OCI-LY3 (cell line): ENCODE data around the gene FBH1.
A peak's percentile ranks its signal among the peaks of the same experiment; 100 is the strongest.

Experiments used
- H2AFZ ChIP-seq: fragments of 200-600, 300-600 bp; shearing (Covaris generic); 2 replicates; pipeline ENCODE4 v1.6.0; 2014; ENCODE audit warnings: antibody characterized with exemption, low read depth, low read length
- H3K27ac ChIP-seq: fragments of 200-600, 300-600 bp; sonication (generic); 2 replicates; pipeline ENCODE4 v1.5.1; 2014; ENCODE audit warnings: mild to moderate bottlenecking, low read length, moderate library complexity, mixed read lengths
- H3K27me3 ChIP-seq: fragments of 200-600, 300-600 bp; sonication (generic); 2 replicates; pipeline ENCODE4 v1.6.1; 2014; ENCODE audit warnings: low read depth, low read length, mixed read lengths
- H3K36me3 ChIP-seq: fragments of 200-600, 300-600 bp; sonication (generic); replicated peaks from 2 replicates; pipeline ENCODE3; 2014; ENCODE audit warnings: low read depth, low read length, mixed read lengths
- H3K4me1 ChIP-seq: fragments of 300-600, 200-600 bp; sonication (generic); 2 replicates; pipeline ENCODE4 v1.6.1; 2014; ENCODE audit warnings: low read length, mixed read lengths
- H3K4me2 ChIP-seq: fragments of 200-600, 300-600 bp; sonication (generic); 2 replicates; pipeline ENCODE4 v1.6.1; 2014; ENCODE audit warnings: low read length, mixed read lengths
- H3K4me3 ChIP-seq: fragments of 300-600, 200-600 bp; sonication (generic); 2 replicates; pipeline ENCODE4 v1.5.1; 2014; ENCODE audit warnings: antibody characterized with exemption, mild to moderate bottlenecking, low read length, moderate library complexity
- H3K79me2 ChIP-seq: fragments of 300-600, 200-600 bp; shearing (Covaris generic); 2 replicates; pipeline ENCODE4 v1.6.1; 2014; ENCODE audit warnings: mild to moderate bottlenecking, low read length, mixed read lengths
- H3K9ac ChIP-seq: fragments of 300-600, 200-600 bp; shearing (Covaris generic); 2 replicates; pipeline ENCODE4 v1.6.0; 2014; ENCODE audit warnings: mild to moderate bottlenecking, low read length, moderate library complexity
- H3K9me3 ChIP-seq: fragments of 200-600, 300-600 bp; shearing (Covaris generic); 2 replicates; pipeline ENCODE4 v1.6.1; 2014; ENCODE audit warnings: low read length, mixed read lengths; ENCODE audit not compliant: insufficient read depth
- H4K20me1 ChIP-seq: fragments of 200-600, 300-600 bp; sonication (generic); 2 replicates; pipeline ENCODE4 v1.6.1; 2016; ENCODE audit warnings: low read length, mixed read lengths; ENCODE audit not compliant: insufficient read depth
- EZH2phosphoT487 ChIP-seq: fragments of 200-600 bp; shearing (Covaris generic); IDR thresholded peaks from 2 replicates; pipeline ENCODE4 v1.6.1; 2018; ENCODE audit warnings: antibody characterized with exemption, mixed run types, low read depth
- TF ChIP-seq, protein P1 (sequence below): fragments of 200-600, 300-600 bp; sonication (generic); IDR thresholded peaks from 2 replicates; pipeline ENCODE4 v1.5.1; 2014; ENCODE audit warnings: antibody characterized with exemption, low read length, low read depth

Gene FBH1

DNA sequence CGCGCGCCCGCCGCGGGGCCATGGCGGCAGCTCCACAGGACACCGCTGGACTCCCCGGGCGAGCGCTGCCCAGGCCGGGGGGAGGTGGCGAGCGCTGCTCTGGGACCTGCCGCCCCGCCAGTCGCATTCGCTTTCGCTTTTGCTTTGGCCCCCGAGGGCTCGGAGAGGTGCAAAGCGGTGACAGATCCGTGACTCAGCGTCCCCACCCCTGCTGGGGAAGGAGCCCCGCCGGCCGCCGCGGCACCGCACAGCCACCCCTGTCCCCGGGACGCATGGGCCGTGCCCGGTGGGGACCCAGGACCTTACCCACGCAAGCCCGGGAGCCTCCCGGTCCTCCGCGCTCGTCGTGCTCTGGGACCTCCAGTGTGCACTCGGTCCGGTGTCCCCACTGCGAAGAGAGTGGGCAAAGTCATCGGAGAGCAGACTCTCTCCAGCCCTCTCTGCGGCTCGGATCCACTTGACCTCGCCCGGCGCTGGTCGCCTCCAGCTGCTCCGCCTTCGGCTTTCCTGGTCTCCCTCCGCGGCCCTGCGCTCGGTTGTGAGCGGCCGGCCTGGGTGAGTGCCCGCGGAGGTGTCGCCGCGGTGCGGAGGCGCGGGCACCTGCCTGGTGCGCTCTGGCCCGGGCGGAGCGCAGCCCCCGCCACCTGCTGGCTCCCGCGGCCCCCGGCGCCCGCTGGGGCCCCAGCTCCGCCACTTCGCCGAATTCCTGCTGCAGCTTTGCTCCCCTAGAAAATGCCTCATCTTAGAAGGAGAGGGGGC lies 87.6 kb downstream of the FBH1 start, which contains the start of gene IL15RA:
TSS of gene IL15RA (minus strand) at position 73 of the 759 bp plus-strand sequence. CDS start at position 22, 51 bp downstream.
- peak within 1 kb of the TSS; percentile 82 for H3K9ac ChIP-seq

DNA sequence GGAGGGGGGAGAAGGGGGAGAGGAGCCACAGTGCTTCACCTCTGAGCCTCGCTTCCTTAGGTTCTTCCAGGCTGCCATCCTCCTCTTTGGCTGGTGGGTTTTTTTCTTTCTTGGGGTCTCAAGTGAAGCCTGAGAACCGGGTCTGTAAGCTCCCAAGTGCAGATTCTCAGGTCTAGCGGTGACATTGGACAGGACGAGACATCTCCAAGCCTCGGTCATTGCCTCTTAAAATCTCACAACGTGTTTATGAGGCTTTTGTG lies 88.1 kb downstream of the FBH1 start:
- peak overlapping the region; percentile 83; the same call in 1 of the 2 replicates for H2AFZ ChIP-seq
- H3K4me3 ChIP-seq: peak overlapping the region; percentile 91
- H3K9ac ChIP-seq: peak overlapping the region; percentile 82
- H3K27ac ChIP-seq: no peak overlapping the region; the same call in 1 of the 2 replicates
- no peaks in the 10 kb centered on the region for H4K20me1 ChIP-seq
- H3K9me3 ChIP-seq: no peaks in the 10 kb centered on the region
- peaks cover 26% of the 10 kb centered on the region for H3K4me1 ChIP-seq
- H3K4me2 ChIP-seq: peak overlapping the region; percentile 90
- peaks cover 2% of the 10 kb centered on the region for H3K36me3 ChIP-seq
- no peaks in the 10 kb centered on the region for H3K27me3 ChIP-seq
- TF ChIP-seq EZH2phosphoT487: no peak
- TF ChIP-seq, protein P1, sequence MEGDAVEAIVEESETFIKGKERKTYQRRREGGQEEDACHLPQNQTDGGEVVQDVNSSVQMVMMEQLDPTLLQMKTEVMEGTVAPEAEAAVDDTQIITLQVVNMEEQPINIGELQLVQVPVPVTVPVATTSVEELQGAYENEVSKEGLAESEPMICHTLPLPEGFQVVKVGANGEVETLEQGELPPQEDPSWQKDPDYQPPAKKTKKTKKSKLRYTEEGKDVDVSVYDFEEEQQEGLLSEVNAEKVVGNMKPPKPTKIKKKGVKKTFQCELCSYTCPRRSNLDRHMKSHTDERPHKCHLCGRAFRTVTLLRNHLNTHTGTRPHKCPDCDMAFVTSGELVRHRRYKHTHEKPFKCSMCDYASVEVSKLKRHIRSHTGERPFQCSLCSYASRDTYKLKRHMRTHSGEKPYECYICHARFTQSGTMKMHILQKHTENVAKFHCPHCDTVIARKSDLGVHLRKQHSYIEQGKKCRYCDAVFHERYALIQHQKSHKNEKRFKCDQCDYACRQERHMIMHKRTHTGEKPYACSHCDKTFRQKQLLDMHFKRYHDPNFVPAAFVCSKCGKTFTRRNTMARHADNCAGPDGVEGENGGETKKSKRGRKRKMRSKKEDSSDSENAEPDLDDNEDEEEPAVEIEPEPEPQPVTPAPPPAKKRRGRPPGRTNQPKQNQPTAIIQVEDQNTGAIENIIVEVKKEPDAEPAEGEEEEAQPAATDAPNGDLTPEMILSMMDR: no peak
- peaks cover 51% of the 10 kb centered on the region for H3K79me2 ChIP-seq

More for the DNA sequence above, 87.6 kb downstream of the FBH1 start, which contains the start of gene IL15RA:
- Histone ChIP-seq H3K36me3 (peaks cover 2% of the 10 kb centered on the region), H2AFZ (peak within 1 kb of the TSS; percentile 83; the same call in 1 of the 2 replicates), H3K27me3 (no peaks in the 10 kb centered on the region), H3K4me3 (peak within 1 kb of the TSS; percentile 91), H3K4me2 (peak within 1 kb of the TSS; percentile 90), H4K20me1 (peaks cover 4% of the 10 kb centered on the region; the same call in 1 of the 2 replicates), H3K4me1 (peaks cover 31% of the 10 kb centered on the region), H3K27ac (peak within 1 kb of the TSS; percentile 92), H3K79me2 (peaks cover 56% of the 10 kb centered on the region), H3K9me3 (no peaks in the 10 kb centered on the region)
- TF ChIP-seq, protein P1: peak; percentile 30; the same call in 1 of the 2 replicates
- TF ChIP-seq EZH2phosphoT487: no peak

DNA sequence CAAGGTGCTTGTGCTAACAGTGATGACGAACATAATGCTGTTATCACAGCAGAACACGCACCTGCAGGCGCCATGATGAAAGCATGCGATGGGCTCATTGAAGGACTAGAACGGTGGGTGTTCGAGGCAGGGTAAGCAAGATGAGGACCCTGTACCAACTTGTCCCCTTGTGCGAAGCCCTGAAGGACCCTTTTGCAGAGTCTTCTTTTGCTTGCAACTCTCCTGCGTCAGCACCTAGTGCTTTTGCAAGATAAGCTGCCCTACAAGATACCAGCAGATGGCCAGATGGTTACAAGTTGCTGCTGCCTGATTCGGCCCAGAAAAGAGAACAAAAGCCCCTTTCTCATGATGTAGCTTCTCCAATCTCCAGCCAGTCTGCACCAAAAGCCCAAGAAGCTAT lies 91.5 kb downstream of the FBH1 start:
- Histone ChIP-seq H3K9ac (no peak overlapping the region), H3K4me2 (no peak overlapping the region), H3K4me1 (peaks cover 5% of the 10 kb centered on the region), H2AFZ (no peak overlapping the region), H3K79me2 (peaks cover 19% of the 10 kb centered on the region; the same call in 1 of the 2 replicates), H3K9me3 (no peaks in the 10 kb centered on the region), H3K27ac (no peak overlapping the region), H3K36me3 (no peaks in the 10 kb centered on the region), H4K20me1 (no peaks in the 10 kb centered on the region), H3K4me3 (no peak overlapping the region), H3K27me3 (no peaks in the 10 kb centered on the region)
- TF ChIP-seq EZH2phosphoT487: no peak
- TF ChIP-seq, protein P1: no peak

DNA sequence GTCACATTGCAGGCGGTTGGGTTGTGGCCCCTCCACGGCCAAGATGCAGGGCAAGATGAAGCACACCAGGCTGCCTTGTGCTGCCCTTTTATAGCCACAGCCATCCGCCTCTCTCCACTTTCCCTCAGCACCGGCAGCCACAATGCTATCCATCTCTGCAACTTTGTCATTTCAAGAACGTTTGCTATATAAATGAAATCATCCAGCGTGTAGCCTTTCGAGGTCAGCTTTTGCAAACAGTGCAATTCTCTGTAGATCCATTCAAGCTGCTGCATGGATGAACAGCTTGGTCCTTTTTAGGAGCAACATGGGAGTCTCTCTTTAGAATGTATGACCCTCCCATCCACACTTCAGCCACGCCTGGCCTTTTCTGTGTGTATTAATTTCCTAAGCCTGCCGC lies 93.7 kb downstream of the FBH1 start:
- H3K9ac ChIP-seq: no peak overlapping the region
- TF ChIP-seq, protein P1: no peak
- no peak overlapping the region for H3K27ac ChIP-seq

More for the DNA sequence above, 93.7 kb downstream of the FBH1 start:
- Histone ChIP-seq H3K9me3 (no peaks in the 10 kb centered on the region), H3K27me3 (no peaks in the 10 kb centered on the region), H3K36me3 (no peaks in the 10 kb centered on the region), H3K4me3 (no peak overlapping the region), H2AFZ (no peak overlapping the region), H3K79me2 (no peaks in the 10 kb centered on the region), H4K20me1 (no peaks in the 10 kb centered on the region), H3K4me1 (peaks cover 10% of the 10 kb centered on the region), H3K4me2 (no peak overlapping the region)
